ENCODE data around the gene ARHGEF37. TPM values are rescaled to one million over a fixed set of nuclear protein-coding genes. Genes with fewer than 3 reads are reported as not detected.

ARHGEF37 gene
- total and polyA plus RNA-seq, 4 donors, result 0.71 to 6.1 (median 2.7) TPM

DNA sequence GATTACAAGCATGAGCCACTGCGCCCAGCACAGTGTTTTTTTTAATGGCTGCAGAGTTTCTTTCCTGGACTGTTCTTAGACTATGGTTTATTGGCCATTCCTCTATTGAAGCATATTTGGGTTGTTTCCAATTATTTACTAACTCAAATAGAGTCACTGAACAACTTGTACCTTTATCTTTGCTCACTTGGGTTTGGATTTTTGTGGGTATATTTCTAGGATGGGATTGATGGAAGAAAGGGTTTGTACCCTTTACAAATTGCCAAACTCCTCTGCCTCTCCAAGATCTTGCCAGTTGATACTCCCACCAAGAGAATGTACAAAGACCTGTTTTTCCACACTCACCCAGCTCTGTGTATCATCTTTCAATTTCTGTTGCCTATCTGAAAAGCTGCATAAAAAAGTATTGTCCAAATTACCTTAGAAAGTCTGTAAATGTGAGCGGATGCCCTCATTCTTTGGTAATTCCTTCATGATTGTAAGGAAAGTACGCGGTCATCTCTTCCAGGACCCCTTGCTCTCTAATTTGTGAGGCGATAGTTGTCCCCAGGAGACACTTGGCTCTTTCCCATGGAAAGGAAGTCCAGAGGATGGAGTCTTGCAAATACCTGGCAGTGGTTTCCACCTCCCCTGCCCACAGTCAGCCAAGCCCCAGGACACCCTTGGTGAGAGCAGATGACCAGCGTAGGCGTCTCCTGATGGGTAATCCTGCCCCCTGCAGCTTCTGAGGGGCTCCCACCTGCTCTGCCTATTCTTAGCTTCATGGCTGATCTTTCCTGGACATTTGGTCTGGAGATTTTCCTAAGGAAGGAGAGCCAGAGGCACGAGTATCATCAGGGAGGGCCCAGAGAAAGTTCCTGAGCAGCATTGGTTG, 33.0 kb downstream of the ARHGEF37 start (continued):
- no peak for TF ChIP-seq CTCF (IDR thresholded peaks at IDR 0.05; ENCODE audit: low read depth, low read length, missing input control)

DNA sequence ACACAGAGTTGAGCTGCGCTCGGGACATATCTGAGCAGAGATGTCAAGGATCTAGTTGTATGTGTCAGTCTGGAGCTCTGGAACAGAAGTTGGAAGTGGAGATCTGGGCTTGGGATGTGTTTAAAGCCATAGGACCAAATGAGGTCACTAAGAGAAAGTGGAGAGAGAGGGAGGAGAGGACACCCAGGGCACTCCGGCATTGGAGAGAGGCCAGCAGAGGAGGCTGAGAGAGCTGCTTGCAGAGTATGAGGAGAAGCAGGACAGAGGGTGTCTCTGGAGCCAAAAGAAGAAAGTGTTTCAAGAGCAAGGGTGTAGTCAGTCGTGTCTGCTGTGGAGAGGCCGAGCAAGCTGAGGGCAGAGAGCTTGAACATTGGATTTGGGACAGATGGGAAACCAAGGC, 34.7 kb downstream of the ARHGEF37 start:
- Histone ChIP-seq H3K9me3 (ENCODE audit: control insufficient read depth in 4 of 4, low read length in 3 of 4) (no peaks in the 10 kb centered on the region), H3K36me3 (ENCODE audit: control insufficient read depth in 4 of 4, insufficient read depth in 3 of 4, low read depth in 1 of 4, low read length in 3 of 4) (peaks cover 0 to 2% (median 0%) of the 10 kb centered on the region in 4 donors), H3K27me3 (ENCODE audit: control insufficient read depth in 4 of 4, insufficient read depth in 4 of 4, low read length in 3 of 4) (no peaks in the 10 kb centered on the region), H3K4me3 (ENCODE audit: low read depth in 1 of 3, low read length in 3 of 3) (no peak overlapping the region), H3K4me1 (ENCODE audit: control insufficient read depth in 4 of 4, insufficient read depth in 4 of 4, low read length in 3 of 4) (peaks cover 0 to 6% (median 2%) of the 10 kb centered on the region in 4 donors), H3K27ac (ENCODE audit: low read depth in 1 of 2, low read length in 2 of 2) (no peak overlapping the region), H3K9ac (ENCODE audit: low read depth in 1 of 2, low read length in 2 of 2) (no peak overlapping the region)
- no peak for TF ChIP-seq EGR1 (IDR thresholded peaks at IDR 0.05; ENCODE audit: low read depth in 2 of 2)
- no peak for TF ChIP-seq GABPA (IDR thresholded peaks at IDR 0.05 in 1 of 2, conservative IDR thresholded peaks at IDR 0.05 in 1 of 2)
- no peak for TF ChIP-seq RXRA (IDR thresholded peaks at IDR 0.05)
- TF ChIP-seq CTCF (IDR thresholded peaks at IDR 0.05; ENCODE audit: low read depth, low read length, missing input control), result no peak
- TF ChIP-seq JUND (IDR thresholded peaks at IDR 0.05), result no peak
- no peak for TF ChIP-seq HNF4G (IDR thresholded peaks at IDR 0.05)
- TF ChIP-seq YY1 (IDR thresholded peaks at IDR 0.05), result no peak
- no peak for TF ChIP-seq NR2F2 (IDR thresholded peaks at IDR 0.05)
- no peak for TF ChIP-seq FOXA1 (IDR thresholded peaks at IDR 0.05)
- no peak for TF ChIP-seq MAX (IDR thresholded peaks at IDR 0.05)
- TF ChIP-seq SP1 (IDR thresholded peaks at IDR 0.05), result no peak
- TF ChIP-seq RAD21 (IDR thresholded peaks at IDR 0.05), result no peak
- TF ChIP-seq ZBTB33 (IDR thresholded peaks at IDR 0.05), result no peak
- TF ChIP-seq FOXA2 (IDR thresholded peaks at IDR 0.05), result no peak
- TF ChIP-seq ATF3 (IDR thresholded peaks at IDR 0.05), result no peak
- TF ChIP-seq TAF1 (conservative IDR thresholded peaks at IDR 0.05), result no peak
- TF ChIP-seq HNF4A (conservative IDR thresholded peaks at IDR 0.05), result no peak
- DNase-seq (ENCODE audit: low spot score), result no peak
- WGBS, result 62% methylated on average over 5 of the region's 5 CpGs

Data from liver (tissue), 9 donors.